HepG2 (cell line): ENCODE measurements around the gene EDN3. TPM values are rescaled to one million over a fixed set of nuclear protein-coding genes. Genes with fewer than 3 reads are reported as not detected.
A peak's percentile ranks its signal among the peaks of the same experiment; 100 is the strongest.

ENCODE experiments used
- ATM ChIP-seq: fragments of 450-650 bp; IDR thresholded peaks from 2 replicates; pipeline ENCODE4 v1.7.1; 2017; ENCODE audit warnings: mild to moderate bottlenecking, borderline replicate concordance
- FOXO1 ChIP-seq: sonication (generic); formaldehyde crosslinking; IDR thresholded peaks from 2 replicates; pipeline ENCODE4 v1.4.0; 2020; ENCODE audit warnings: missing genetic modification reagents
- SATB2 ChIP-seq: sonication (generic); formaldehyde crosslinking; IDR thresholded peaks from 2 replicates; pipeline ENCODE4 v1.5.0; 2020; ENCODE audit warnings: missing genetic modification reagents
- ZFP36 ChIP-seq: fragments of 150-350 bp; IDR thresholded peaks from 2 replicates; pipeline ENCODE4 v1.6.1; 2018; ENCODE audit warnings: borderline replicate concordance, low read length, low read depth; ENCODE audit not compliant: partially characterized antibody
- ZFY ChIP-seq: sonication (generic); formaldehyde crosslinking; IDR thresholded peaks from 2 replicates; pipeline ENCODE4 v1.4.0; 2020; ENCODE audit warnings: missing genetic modification reagents
- ZNF607 ChIP-seq: sonication (generic); formaldehyde crosslinking; IDR thresholded peaks from 2 replicates; pipeline ENCODE4 v1.5.1; 2020; ENCODE audit warnings: missing genetic modification reagents, mild to moderate bottlenecking, borderline replicate concordance
- ZNF75D ChIP-seq: sonication (generic); formaldehyde crosslinking; IDR thresholded peaks from 2 replicates; pipeline ENCODE4 v1.8.1; 2023; ENCODE audit warnings: missing genetic modification reagents, mild to moderate bottlenecking, borderline replicate concordance
- polyA plus RNA-seq, 8 experiments: library from polyadenylated mRNA; depleted of rRNA in 3 of 8; stranded (reverse) in 7 of 8; unstranded in 1 of 8; fragments of >200 nt; fragmentation: Illumina TruSeq in 4 of 8; extraction: Trizol in 4 of 8; gene quantifications; 2 replicates each; pipeline versions ENCODE4 v1.2.1 to v1.2.3, GENCODE V29; 2011 to 2016; ENCODE audit warnings: low read depth in 4 of 8, missing spikeins in 1 of 8, mixed read lengths in 1 of 8; ENCODE audit not compliant: insufficient read depth in 1 of 8
- total RNA-seq, 5 experiments: library from RNA; depleted of rRNA; stranded (reverse); fragments of >200 nt; fragmentation: Illumina TruSeq; extraction: Trizol; gene quantifications; 2 replicates each; pipeline ENCODE4 v1.2.3, GENCODE V29; 2016; ENCODE audit warnings: low read depth in 1 of 5
- TF ChIP-seq, protein P1 (sequence below), 2 experiments: fragments of 450-650 bp in 1 of 2; sonication (generic) in 1 of 2; formaldehyde crosslinking in 1 of 2; IDR thresholded peaks; 2 replicates each; pipeline versions ENCODE4 v1.6.1 to v1.8.0; 2016 to 2022; ENCODE audit warnings: antibody characterized with exemption in 1 of 2, mild to moderate bottlenecking in 1 of 2, missing genetic modification reagents in 1 of 2
- TF ChIP-seq, protein P2 (sequence below): IDR thresholded peaks from 2 replicates; pipeline ENCODE4 v1.6.1; 2012; ENCODE audit warnings: low read depth, low read length, improper control_type of control experiment
- TF ChIP-seq, protein P3 (sequence below): IDR thresholded peaks from 2 replicates; pipeline ENCODE4 v1.6.1; 2016; ENCODE audit warnings: low read depth, borderline replicate concordance
- TF ChIP-seq, protein P4 (sequence below): sonication (generic); formaldehyde crosslinking; IDR thresholded peaks from 2 replicates; pipeline ENCODE4 v1.8.0; 2022; ENCODE audit warnings: mild to moderate bottlenecking, missing genetic modification reagents

Gene EDN3
- total and polyA plus RNA-seq, 2 of the 13 experiments (the other 11 are each of a cell fraction or from before 2014, with no cell fraction given): not detected

DNA sequence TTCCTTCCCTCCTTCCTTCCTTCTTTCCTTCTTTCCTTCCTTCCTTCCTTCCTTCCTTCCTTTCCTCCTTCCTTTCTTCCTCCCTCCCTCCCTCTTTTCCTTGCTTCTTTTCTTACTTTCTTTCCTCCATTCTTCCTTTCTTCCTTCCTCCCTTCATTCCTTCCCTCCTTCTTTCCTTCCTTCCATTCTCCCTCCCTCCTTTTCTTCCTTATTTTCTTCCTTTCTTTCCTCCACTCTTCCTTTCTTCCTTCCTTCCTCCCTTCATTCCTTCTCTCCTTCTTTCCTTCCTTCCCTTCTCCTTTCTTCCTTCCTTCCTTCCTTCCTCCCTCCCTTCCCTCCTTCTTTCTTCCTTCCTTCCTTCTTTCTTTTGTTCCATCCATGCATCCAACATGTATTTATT is 35.1 kb upstream of the EDN3 start (continued):
- TF ChIP-seq, protein P1, sequence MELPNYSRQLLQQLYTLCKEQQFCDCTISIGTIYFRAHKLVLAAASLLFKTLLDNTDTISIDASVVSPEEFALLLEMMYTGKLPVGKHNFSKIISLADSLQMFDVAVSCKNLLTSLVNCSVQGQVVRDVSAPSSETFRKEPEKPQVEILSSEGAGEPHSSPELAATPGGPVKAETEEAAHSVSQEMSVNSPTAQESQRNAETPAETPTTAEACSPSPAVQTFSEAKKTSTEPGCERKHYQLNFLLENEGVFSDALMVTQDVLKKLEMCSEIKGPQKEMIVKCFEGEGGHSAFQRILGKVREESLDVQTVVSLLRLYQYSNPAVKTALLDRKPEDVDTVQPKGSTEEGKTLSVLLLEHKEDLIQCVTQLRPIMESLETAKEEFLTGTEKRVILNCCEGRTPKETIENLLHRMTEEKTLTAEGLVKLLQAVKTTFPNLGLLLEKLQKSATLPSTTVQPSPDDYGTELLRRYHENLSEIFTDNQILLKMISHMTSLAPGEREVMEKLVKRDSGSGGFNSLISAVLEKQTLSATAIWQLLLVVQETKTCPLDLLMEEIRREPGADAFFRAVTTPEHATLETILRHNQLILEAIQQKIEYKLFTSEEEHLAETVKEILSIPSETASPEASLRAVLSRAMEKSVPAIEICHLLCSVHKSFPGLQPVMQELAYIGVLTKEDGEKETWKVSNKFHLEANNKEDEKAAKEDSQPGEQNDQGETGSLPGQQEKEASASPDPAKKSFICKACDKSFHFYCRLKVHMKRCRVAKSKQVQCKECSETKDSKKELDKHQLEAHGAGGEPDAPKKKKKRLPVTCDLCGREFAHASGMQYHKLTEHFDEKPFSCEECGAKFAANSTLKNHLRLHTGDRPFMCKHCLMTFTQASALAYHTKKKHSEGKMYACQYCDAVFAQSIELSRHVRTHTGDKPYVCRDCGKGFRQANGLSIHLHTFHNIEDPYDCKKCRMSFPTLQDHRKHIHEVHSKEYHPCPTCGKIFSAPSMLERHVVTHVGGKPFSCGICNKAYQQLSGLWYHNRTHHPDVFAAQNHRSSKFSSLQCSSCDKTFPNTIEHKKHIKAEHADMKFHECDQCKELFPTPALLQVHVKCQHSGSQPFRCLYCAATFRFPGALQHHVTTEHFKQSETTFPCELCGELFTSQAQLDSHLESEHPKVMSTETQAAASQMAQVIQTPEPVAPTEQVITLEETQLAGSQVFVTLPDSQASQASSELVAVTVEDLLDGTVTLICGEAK (IDR thresholded peaks at IDR 0.05): 0 out of 2 replicates have a peak, but pooled peaks have one; percentile 10
- TF ChIP-seq, protein P1 (CRISPR knock-in tag; IDR thresholded peaks at IDR 0.05): no peak
- TF ChIP-seq ZFY (CRISPR knock-in tag) (no peak), FOXO1 (CRISPR knock-in tag) (no peak), ZFP36 (no peak), ZNF607 (CRISPR knock-in tag) (no peak), SATB2 (CRISPR knock-in tag) (no peak), ZNF75D (no peak), ATM (peak; percentile 52; the same call in 1 of the 2 replicates)
- TF ChIP-seq, protein P2, sequence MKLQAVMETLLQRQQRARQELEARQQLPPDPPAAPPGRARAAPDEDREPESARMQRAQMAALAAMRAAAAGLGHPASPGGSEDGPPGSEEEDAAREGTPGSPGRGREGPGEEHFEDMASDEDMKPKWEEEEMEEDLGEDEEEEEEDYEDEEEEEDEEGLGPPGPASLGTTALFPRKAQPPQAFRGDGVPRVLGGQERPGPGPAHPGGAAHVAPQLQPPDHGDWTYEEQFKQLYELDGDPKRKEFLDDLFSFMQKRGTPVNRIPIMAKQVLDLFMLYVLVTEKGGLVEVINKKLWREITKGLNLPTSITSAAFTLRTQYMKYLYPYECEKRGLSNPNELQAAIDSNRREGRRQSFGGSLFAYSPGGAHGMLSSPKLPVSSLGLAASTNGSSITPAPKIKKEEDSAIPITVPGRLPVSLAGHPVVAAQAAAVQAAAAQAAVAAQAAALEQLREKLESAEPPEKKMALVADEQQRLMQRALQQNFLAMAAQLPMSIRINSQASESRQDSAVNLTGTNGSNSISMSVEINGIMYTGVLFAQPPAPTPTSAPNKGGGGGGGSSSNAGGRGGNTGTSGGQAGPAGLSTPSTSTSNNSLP: no peak
- TF ChIP-seq, protein P3, sequence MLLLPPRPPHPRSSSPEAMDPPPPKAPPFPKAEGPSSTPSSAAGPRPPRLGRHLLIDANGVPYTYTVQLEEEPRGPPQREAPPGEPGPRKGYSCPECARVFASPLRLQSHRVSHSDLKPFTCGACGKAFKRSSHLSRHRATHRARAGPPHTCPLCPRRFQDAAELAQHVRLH (CRISPR knock-in tag): no peak
- TF ChIP-seq, protein P4, sequence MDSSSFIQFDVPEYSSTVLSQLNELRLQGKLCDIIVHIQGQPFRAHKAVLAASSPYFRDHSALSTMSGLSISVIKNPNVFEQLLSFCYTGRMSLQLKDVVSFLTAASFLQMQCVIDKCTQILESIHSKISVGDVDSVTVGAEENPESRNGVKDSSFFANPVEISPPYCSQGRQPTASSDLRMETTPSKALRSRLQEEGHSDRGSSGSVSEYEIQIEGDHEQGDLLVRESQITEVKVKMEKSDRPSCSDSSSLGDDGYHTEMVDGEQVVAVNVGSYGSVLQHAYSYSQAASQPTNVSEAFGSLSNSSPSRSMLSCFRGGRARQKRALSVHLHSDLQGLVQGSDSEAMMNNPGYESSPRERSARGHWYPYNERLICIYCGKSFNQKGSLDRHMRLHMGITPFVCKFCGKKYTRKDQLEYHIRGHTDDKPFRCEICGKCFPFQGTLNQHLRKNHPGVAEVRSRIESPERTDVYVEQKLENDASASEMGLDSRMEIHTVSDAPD: no peak
